ENCODE results near the gene STMN3. TPM values are rescaled to one million over a fixed set of nuclear protein-coding genes. Genes with fewer than 3 reads are reported as not detected.
"Not testable (repeated sequence)": the region's sequence is repeated elsewhere in the genome, so short reads cannot be mapped to it uniquely, and the experiment has no call there.

Gene STMN3
- total and polyA plus RNA-seq, 2 of the 8 experiments (the other 6 are each of a cell fraction or from before 2014, with no cell fraction given): 51.5 to 63.1 TPM

DNA sequence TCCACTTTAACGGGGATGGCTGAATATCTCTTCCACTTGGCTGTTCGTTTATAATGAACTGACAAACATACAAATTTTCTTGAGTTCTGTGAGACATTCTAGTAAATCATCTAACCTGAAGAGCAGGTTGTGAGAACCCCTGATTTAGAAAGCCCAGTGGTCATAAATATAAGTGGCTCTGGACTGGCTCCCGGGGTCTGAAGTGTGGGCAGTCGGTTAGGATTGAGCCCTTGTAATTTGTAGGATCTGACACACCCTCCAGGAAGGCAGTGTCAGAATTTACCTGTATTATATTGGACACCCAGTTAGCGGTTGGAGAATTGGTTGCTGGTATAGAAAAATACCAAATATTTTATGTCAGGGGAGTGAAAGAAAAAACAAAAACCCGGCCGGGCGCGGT is 19.5 kb downstream of the STMN3 start (continued):
- TF ChIP-seq EP300 (IDR thresholded peaks at IDR 0.05; ENCODE audit: borderline replicate concordance in 1 of 2, low read depth in 2 of 2, low read length in 2 of 2) (no peak), CREB1 (IDR thresholded peaks at IDR 0.05) (no peak), CBX8 (IDR thresholded peaks at IDR 0.05; ENCODE audit: borderline replicate concordance, low read depth, low read length) (no peak), MAFK (IDR thresholded peaks at IDR 0.05; ENCODE audit: low read depth, low read length) (no peak), ASH2L (IDR thresholded peaks at IDR 0.05; ENCODE audit: low read length) (no peak), RXRA (IDR thresholded peaks at IDR 0.05; ENCODE audit: insufficient read depth, low read depth, low read length) (no peak)

DNA sequence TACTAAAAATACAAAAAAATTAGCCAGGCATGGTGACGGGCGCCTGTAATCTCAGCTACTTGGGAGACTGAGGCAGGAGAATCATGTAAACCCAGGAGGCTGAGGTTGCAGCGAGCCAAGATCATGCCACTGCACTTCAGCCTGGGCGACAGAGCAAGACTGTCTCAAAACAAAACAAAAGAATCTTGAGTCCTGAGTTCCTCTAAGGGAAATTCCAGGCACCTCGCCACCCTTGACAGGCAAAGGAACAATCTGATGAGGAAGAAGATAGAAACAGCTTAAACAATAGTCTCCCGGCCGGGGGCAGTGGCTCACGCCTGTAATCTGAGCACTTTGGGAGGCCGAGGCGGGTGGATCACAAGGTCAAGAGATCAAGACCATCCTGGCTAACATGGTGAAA is 21.8 kb downstream of the STMN3 start:
- H3K79me1 ChIP-seq (ENCODE audit: low read depth, low read length); H3K4me3 ChIP-seq (ENCODE audit: extremely low read depth in 1 of 4, insufficient read depth in 2 of 4, low read depth in 3 of 4, low read length in 4 of 4); H2AK5ac ChIP-seq (ENCODE audit: low read depth, low read length); H4K8ac ChIP-seq (ENCODE audit: extremely low read depth, insufficient read depth, low read length); H3K14ac ChIP-seq (ENCODE audit: insufficient read length); H3K23ac ChIP-seq (ENCODE audit: insufficient read length); DNase-seq (ENCODE audit: low read depth in 1 of 2, low spot score in 2 of 2); H2BK15ac ChIP-seq (ENCODE audit: low read length); H3K4me2 ChIP-seq (ENCODE audit: insufficient read depth in 1 of 2, low read depth in 2 of 2, low read length in 2 of 2); H3K79me2 ChIP-seq (ENCODE audit: control insufficient read depth in 1 of 2, insufficient read depth in 2 of 2, low read length in 2 of 2); H4K20me1 ChIP-seq (replicated peaks in 1 of 2; ENCODE audit: control insufficient read depth in 1 of 2, insufficient read depth in 2 of 2, low read length in 2 of 2); H3K18ac ChIP-seq (ENCODE audit: extremely low read depth, low read length); H3K56ac ChIP-seq (replicated peaks; ENCODE audit: insufficient read length, low read depth, low read length); H3K36me3 ChIP-seq (ENCODE audit: control insufficient read depth in 2 of 4, insufficient read depth in 4 of 4, low read length in 3 of 4); H3K27me3 ChIP-seq (replicated peaks in 1 of 4; ENCODE audit: control insufficient read depth in 3 of 4, extremely low read depth in 1 of 4, insufficient read depth in 3 of 4, low read length in 3 of 4); H3K23me2 ChIP-seq (ENCODE audit: low read depth, low read length); H4K5ac ChIP-seq (ENCODE audit: insufficient read length, low read depth, low read length); H3K9me3 ChIP-seq (ENCODE audit: insufficient read depth in 2 of 2, low read depth in 1 of 2, low read length in 1 of 2); H2BK12ac ChIP-seq (ENCODE audit: low read depth, low read length); H2AFZ ChIP-seq (ENCODE audit: low read length); H3K9ac ChIP-seq (replicated peaks in 1 of 4; ENCODE audit: extremely low read depth in 1 of 4, low read depth in 3 of 4, low read length in 3 of 4); H4K91ac ChIP-seq (replicated peaks; ENCODE audit: insufficient read length, low read length); FAIRE-seq; H3K27ac ChIP-seq (ENCODE audit: low read depth, low read length); H3K4ac ChIP-seq (replicated peaks; ENCODE audit: insufficient read length, low read depth, low read length); H2BK120ac ChIP-seq (replicated peaks; ENCODE audit: low read depth, low read length); H2BK20ac ChIP-seq (ENCODE audit: low read length); H3K4me1 ChIP-seq (replicated peaks in 1 of 4; ENCODE audit: control insufficient read depth in 3 of 4, insufficient read depth in 4 of 4, low read length in 3 of 4); H2BK5ac ChIP-seq (ENCODE audit: low read depth, low read length): not testable (repeated sequence)
- CTCF ChIA-PET (ENCODE audit: partially characterized antibody): interaction anchor here (0.8 to 5.3 kb wide), 6 partner anchors 11 to 1678 kb away, joined by 3 to 28 read pairs (median 3); partner anchors contain the start of gene RTEL1
- POLR2A ChIA-PET (ENCODE audit: partially characterized antibody): interaction anchor here (1.1 to 1.5 kb wide), 2 partner anchors 11 to 26 kb away, joined by 3 to 4 read pairs; partner anchors contain the start of gene RTEL1
- 75% methylated on average over 10 of the region's 10 CpGs; no CpG with 5 or more reads in 1 of the 2 experiments for WGBS, 2 experiments (ENCODE audit: extremely low coverage in 1 of 2, insufficient coverage in 1 of 2, insufficient read length in 1 of 2, insufficient replicate concordance in 2 of 2, low coverage in 1 of 2, low lambda C conversion rate in 2 of 2, missing lambda C conversion rate in 1 of 2)

Data from H1 (cell line).